Activated gamma-delta T cell (primary cell): ENCODE results near the gene KCTD17.

ENCODE experiments used
- DNase-seq: peaks from one replicate; lab custom pipeline; 2025; lab: John Stamatoyannopoulos, UW

KCTD17 gene

DNA sequence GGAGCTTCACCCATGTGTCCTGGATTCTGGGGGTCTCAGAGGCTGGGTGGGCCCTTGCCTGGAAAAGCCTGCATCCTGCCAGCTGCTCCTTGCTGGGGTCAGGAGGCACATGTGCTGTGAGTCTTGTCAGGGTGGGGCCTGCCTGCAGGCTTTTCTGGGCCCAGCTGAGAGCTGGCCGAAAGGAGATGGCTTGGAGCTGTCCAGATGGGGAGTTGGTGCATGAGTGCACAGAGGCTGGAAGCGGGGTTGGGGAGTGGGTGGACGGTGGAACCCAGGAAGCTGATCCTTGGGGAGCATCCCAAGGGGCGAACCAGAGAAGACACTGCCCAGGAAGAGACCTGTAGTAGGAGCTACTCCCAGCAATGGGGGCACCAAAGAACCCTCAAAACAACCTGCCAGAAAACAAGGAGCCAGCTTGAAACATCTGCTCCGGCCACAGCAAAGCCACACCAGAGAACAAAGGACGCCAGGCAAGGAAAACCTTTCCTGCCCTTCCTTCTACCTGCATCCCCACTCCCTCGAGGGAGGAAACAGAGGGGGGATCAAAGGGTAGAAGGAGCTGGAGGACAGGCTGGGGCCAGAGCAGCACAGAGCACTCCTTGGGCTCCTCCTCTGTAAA, 8.2 kb upstream of the KCTD17 start:
- DNase-seq, result no peak

DNA sequence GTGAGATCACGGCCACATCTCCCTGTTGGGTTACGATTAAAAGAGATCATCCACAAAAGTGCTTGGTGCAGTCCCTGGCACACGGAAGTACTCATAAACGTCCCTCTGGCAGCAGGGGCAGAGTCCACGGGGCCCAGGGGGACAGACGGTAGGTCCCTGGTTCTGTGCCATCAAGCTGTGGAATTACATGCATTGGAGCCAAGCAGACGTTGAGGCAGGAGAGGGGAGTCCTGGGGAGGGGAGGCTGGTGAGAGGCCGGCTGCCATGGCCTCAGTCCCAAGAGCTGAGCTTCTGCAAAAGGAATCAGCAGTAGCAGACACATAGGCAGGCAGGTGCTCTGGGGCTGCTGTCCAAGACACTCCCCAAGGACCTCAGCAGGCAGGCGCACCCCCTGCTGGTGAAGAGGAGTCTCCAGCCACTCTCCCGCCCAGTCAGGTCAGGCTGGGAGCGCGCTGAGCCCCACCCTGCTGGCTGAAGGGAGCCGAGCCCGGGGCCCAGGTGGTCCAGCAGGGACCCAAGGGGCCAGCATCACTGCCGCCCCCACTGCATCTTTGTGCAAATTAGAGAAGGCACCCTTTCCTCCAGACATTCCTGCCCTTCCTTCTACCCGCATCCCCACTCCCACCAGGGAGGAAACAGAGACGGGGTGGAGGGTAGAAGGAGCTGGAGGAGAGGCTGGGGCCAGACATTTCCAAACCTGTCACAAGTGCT, 7.6 kb upstream of the KCTD17 start:
- no peak for DNase-seq

DNA sequence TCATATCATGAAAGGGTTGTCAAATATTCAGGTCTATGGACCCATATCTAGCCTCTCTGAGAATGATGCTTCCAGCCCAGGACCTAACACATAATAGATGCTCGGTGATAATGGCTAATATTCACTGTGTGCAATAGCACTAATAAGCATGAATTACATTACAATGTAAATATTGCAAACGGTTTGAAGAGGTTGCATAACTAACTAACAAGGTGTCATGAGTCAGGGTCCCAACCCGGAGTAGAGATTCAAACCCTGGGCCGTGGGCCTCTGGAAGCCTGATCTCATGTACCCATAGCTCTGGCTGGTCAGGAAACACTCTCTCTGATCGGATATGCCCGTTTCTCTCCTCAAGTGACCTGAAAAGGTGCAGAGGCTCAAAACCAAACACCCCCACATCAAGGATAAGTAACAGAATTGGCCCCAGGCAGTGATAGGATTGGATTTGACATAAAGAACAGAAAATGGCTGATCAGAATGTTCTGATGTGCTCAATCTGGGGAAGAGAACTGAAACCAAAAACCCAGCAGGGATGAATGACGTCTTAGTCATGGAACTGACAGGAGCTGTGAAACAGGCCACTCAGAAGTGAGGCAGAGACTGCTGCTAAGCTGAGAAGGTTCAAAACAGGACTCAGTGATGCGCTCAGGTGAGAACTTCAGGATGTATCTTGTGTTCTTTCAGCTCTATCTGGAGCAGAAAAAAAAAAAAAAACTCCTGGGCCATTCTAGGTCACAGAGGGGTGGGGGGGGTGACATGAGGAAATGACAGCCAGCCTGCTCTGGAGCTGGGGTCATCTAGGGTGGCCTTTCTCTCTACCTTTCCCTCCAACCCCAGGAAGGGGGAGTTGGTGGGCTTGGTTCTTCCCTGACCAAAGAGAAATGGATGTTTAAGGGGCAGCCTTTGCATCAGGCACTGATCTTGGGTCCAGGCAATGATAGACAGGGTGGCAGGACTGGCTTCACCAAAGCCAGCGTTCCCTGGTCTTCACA, 6.6 kb upstream of the KCTD17 start:
- DNase-seq, result no peak

DNA sequence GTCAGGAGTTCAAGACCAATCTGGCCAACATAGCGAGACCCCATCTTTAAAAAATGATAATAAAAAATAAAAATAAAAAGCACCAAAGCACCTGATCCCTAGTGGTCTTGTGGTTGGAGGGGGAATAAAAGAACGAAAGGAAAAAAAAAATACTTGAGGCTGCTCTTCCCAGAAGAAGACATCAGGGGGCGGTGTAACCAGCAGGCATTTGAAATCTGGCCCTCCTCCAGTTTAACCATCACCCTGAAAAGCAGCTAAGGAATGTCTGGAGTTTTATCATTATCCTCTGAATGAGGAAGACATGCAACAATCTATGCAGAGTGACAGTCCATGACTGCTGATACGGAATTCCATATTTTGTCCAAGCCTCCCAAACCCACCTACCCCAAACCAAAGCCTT, 5.6 kb upstream of the KCTD17 start:
- DNase-seq, result no peak

- no peak for DNase-seq
Measured at GRCh38 chr22:37046589-37046988, 5.0 kb upstream of the KCTD17 start.

GRCh38 chr22:37047006-37047405, 4.5 kb upstream of the KCTD17 start:
- DNase-seq, result no peak

- DNase-seq, result no peak
Measured at GRCh38 chr22:37048133-37048532, 3.4 kb upstream of the KCTD17 start.

DNA sequence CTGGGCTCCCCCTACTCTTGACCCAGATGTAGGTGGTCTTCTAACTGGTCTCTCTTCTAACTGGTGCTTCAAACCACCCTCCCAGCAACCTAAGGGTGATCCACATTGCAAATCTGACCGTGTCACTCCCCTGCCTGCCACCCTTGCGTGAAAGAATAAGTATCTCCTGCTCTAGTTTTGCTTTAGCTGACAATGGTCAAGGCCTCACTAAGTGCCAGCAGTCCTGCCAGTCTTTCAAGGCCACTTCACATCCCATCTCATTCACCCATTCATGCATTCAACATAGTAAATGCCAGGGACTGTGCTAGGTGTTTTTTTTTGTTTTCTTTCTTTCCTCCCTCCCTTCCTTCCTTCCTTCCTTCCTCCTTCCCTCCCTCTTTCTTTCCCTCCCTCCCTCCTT, 2.3 kb upstream of the KCTD17 start:
- no peak for DNase-seq

- DNase-seq, result no peak
Measured at GRCh38 chr22:37050913-37051312, 629 bp upstream of the KCTD17 start.

DNA sequence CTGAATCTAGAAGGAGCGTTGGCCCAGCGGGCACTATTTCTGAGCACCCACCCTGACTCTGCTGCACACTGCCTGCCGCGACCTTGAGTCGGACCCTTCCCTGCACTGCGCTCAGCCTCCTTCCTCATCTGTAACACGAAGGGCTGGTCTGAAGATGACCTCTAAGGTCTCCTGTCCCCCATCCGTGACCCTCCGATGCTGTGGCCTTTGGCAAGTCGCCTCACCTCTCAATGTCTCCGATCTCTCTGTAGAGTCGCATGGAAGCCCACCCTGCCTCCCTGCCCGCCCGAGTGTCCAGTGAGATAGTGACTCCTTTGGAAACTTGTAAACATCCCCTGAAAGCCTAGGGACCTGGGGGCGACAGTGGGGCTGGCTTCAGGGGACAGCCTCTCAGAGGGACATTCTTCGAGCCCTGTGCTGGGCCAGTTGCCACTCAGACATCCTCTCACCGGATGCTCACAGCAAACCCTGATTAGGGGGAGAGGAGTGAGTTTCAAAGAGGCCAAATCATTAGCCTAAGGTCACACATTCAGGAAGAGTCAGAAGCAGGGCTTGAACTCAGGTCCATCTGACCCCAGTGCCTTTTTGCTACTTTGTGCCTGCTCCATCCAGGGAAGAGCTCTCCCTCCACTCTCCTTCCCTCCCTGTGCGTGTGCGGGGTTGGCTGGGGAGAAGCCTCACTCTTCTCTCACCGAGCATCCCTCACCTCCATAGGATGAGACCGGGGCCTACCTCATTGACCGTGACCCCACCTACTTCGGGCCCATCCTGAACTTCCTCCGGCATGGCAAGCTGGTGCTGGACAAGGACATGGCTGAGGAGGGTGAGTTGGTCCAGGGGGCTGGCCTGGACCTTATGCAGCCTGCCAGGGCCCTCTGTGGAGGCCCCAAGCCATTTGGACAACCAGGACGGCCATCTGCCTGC, 1.1 kb downstream of the KCTD17 start:
- DNase-seq, result no peak

DNA sequence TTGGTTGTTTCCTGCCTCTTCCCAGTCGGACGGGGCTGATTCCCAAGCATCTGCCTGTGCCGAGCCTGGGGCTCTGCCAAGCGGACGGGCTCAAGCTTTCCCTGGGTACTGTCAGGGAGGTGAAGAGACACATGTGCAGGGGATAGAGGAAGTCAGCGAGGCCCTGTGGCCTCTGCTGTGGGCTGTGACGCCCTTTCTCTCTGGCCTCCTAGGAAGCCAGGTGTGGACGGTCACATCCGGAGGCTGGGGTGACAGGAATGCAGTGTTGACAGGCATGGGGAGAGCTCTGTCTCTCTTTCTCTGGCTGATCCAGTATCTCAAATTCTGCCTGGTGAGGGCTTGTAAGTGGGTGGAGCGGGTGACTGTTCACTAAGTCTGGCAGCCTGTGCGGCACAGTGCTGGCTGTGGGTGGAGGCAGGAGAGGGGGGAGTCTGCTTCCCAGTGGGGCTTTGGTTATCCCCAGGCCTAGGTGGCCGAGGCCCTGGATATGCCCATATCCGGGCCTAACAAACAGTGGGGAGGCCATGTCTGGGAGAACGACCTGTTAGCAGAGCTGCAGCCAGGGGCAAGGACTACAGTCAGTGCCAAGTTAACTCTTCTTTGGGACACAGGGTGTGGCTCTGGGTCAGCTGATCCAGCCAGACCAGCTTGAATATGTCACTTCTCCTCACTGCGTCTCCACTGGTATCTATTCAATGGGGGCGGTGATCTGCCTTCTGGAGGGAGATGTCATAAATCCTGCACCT, 1.9 kb downstream of the KCTD17 start:
- no peak for DNase-seq

DNA sequence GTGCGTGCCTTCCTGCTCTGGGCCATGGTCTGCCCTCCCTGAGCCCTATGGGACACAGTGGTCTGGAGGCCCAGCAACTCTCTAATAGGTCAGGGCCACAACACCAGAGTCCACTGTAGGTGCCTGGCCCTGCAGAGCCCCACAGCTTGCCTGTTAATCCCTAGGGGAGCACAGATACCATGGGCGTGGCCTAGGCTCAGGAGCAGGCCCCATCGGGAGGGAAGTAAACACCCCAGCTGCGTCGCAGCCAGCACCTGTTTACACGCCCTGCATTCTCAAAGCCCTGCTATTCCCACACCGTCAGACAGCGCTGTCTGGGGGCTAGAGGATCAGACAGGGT, 2.5 kb downstream of the KCTD17 start:
- no peak for DNase-seq

DNA sequence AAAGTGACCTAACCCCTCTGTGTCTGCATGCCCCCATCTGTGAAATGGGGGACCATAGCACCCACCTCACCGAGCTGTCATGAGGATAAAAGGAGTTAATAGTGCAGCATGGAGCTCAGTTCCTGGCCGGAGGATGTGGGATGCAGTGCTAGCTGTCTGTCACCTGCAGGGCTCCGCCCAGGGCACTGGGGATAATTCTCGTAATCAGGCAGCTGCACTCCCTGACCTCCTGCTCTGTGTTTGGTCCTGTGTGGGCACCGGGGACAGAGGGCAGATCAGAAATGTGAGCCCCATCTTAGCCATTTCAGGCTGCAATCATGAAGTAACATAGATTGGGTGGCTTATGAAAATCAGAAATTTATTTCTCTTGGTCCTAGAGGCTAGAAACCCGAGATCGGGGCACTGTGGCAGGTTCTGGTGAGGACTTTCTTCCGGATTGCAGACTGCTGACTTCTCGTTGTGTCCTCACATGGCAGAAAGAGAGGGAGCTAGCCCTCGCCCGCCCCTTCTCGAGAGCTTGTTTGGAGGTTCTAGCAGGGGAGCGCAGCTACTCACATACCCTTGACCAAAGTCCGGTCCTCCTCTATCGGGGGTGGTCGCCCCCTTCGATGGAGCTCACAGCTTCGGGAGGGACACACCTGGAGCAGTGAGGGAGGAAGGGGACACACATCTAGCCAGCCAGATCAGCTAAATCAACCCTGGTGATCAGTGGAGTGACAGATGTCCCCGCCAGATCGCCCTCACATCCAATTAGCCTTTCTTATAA, 3.2 kb downstream of the KCTD17 start:
- no peak for DNase-seq

- DNase-seq, result no peak
Measured at GRCh38 chr22:37056246-37056645, 4.7 kb downstream of the KCTD17 start.

GRCh38 chr22:37057226-37057625, 5.7 kb downstream of the KCTD17 start:
- no peak for DNase-seq

DNA sequence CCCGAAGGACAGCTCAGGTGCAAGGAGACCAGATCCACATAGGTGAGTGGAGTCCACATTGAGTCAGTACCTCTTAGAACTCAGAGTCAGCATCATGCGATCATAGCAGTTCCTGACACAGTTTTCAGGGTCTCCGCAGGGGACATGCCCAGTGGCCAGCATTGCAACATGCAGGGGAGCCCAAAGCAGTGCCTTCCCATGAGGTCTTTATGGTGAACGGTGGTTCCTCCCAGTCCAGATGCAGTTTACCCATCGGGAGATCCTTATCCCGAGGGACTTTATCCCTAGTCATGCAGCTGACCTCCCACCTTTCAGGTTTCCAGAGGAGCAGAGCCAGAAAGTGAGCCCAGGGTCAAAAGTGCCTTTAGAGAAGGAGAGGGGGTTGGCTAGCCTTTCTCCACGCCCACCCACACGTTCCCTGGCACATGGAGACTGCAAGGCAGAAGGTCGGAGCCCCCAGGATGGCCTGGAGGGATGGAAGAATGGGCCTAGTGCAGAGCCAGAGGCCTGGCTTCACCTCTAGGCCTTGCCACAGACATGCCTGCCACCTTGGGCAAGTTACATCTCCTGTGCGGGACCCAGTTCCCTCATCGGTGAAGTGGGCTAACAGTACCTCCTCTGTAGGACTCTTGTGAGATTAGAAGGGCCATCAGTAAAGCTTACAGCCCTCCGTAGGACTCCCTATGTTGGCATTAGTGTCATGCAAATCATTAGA, 6.4 kb downstream of the KCTD17 start:
- DNase-seq, result no peak

DNA sequence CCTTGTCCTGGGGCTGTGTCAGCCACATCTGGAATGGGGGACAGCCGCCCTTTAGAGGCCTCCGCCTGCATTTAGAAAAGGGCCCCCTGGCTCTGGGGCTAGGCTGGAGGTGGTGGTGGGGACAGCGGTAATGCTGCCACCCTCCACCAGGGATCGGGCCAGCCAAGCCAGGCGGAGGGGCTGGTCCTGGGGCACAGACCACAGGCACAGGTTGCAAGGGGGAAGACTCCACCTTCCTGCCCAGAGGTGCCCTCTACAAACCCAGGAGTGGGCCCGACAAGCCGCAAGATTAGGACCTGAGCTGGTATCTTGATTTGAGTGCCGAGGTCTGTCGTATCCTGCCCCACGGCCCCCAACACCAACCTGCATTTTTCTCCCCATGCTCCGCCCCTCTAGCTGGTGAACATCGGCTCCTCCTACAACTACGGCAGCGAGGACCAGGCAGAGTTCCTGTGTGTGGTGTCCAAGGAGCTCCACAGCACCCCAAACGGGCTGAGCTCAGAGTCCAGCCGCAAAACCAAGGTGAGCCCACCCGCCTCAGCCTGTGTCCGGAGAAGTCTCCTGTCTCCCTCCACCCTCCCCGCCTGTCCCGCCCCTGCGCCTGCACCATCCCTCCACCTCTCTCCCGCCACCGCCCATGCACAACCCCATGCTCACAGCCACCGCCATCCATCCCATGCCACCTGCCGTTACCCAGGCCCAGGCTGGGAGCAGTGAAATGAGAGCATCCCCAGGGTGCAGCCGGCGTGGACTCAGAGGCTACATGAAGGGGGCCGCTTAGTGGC, 7.6 kb downstream of the KCTD17 start:
- no peak for DNase-seq

GRCh38 chr22:37059876-37060449, 8.4 kb downstream of the KCTD17 start:
- DNase-seq, result no peak
